Mucosa of rectum (tissue), 2 donors: ENCODE measurements around the gene CDC42BPB.
A peak's percentile ranks its signal among the peaks of the same experiment; 100 is the strongest.

ENCODE experiments used
- H3K27ac ChIP-seq, 2 donors: one replicate each; pipeline ENCODE4 v1.7.0; 2013; ENCODE audit warnings: inconsistent platforms in 2 of 2, low read depth in 2 of 2, low read length in 2 of 2
- H3K27me3 ChIP-seq, 2 donors: one replicate each; pipeline ENCODE4 v1.7.0; 2013; ENCODE audit warnings: low read length in 2 of 2; ENCODE audit not compliant: control insufficient read depth in 2 of 2, insufficient read depth in 2 of 2
- H3K36me3 ChIP-seq, 2 donors: one replicate each; pipeline ENCODE4 v1.7.0; 2013; ENCODE audit warnings: low read length in 2 of 2; ENCODE audit not compliant: control insufficient read depth in 2 of 2, insufficient read depth in 2 of 2
- H3K4me1 ChIP-seq, 2 donors: one replicate each; pipeline ENCODE4 v1.7.0; 2013; ENCODE audit warnings: low read length in 2 of 2, mild to moderate bottlenecking in 1 of 2; ENCODE audit not compliant: control insufficient read depth in 2 of 2, insufficient read depth in 2 of 2
- H3K4me3 ChIP-seq, 2 donors: one replicate each; pipeline ENCODE4 v1.7.0; 2013; ENCODE audit warnings: low read length in 2 of 2
- H3K9ac ChIP-seq, 2 donors: one replicate each; pipeline ENCODE4 v1.7.0; 2013; ENCODE audit warnings: low read length in 2 of 2, low read depth in 1 of 2, mild to moderate bottlenecking in 1 of 2
- H3K9me3 ChIP-seq, 2 donors: one replicate each; pipeline ENCODE4 v1.7.0; 2013; ENCODE audit warnings: low read length in 2 of 2; ENCODE audit not compliant: control insufficient read depth in 2 of 2
- donor health status: healthy.
- donor health status: Normal muscosa, but diverticular disease.

Gene CDC42BPB

DNA sequence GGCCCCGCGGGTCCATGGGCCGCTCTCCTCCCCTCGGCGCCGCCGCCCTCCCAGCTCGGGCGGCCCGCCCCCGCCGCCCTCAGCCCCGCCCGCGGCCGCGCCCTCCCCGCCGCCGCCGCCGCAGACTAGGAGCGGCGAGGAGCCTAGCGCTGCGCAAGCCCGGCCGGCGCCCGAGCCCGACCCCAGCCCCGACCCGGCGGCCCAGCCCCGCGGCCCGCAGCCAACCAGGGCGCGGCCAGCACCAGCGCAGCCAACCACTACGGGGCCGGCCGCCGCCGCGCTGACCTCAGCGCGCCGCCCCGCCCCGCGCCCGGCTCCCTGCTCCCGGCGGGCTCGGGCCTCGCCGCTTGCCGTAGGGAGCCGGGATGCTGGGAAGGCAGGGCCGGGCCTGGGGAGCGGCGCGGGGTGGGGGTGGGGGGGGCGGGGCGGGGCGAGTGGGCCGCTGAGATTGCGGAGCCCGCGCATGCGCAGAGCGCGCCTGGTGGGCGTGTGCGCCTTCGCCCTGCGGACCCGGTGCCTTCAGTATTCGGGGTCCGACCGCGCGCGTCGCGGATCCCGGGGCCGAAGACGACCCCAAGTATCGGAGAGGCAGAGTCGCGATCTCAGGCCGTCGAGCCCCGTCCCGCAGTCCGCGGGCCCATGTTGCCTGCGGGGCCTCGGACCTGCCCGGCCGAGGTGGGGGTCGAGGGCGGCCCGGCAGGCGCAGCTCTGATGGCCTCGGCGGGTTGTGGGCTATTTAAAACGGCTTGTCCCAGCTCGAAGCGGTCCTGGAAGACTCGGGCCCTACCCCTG, at the start of gene CDC42BPB:
Gene CDC42BPB, minus strand, starts transcription at position 178 of the 792 bp plus-strand sequence. CDS start 376 bp downstream, outside the sequence.
- Histone ChIP-seq H3K36me3 (no peaks in the 10 kb centered on the region), H3K9me3 (no peaks in the 10 kb centered on the region), H3K4me3 (peak within 1 kb of the TSS; percentile 83 to 90), H3K4me1 (peaks cover 8 to 12% of the 10 kb centered on the region in 2 donors), H3K9ac (peak within 1 kb of the TSS; percentile 79 to 92), H3K27me3 (no peaks in the 10 kb centered on the region), H3K27ac (peak within 1 kb of the TSS; percentile 88 to 94)

DNA sequence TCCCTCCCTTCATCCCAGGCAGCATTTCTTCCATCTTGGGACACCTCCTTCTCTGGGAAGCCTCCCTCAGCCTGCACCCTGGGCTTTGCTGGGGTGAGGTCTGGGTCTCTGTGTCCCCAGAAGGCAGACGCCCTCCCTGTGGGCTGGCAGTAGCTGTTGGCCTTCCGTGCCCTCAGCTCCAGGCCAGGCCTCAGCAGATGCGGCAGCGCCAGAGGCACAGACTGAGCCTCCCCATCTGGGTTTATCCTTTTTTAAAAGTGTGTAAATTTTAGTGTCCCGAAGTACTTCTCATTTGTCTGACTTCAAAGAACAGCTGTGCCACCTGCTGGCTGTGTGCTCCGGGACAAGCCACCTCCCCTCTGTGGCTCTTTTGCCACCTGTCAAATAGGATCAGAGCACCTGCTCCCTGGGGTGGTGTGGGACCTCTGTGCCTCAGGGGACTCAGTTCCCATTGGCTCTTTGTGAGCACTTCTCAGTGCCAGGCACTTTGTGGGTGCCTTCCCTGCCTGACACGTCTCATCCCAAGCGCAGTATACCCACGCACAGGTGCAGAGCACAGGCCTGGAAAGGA, 48.3 kb upstream of the CDC42BPB start:
- H3K4me3 ChIP-seq: no peak overlapping the region
- no peak overlapping the region for H3K9ac ChIP-seq
- H3K27me3 ChIP-seq: peaks cover 0 to 6% of the 10 kb centered on the region in 2 donors
- H3K27ac ChIP-seq: no peak overlapping the region
- no peaks in the 10 kb centered on the region for H3K9me3 ChIP-seq
- H3K4me1 ChIP-seq: peaks cover 23 to 25% of the 10 kb centered on the region in 2 donors
- H3K36me3 ChIP-seq: no peaks in the 10 kb centered on the region

- Histone ChIP-seq H3K27ac (no peak overlapping the region), H3K9ac (no peak overlapping the region), H3K27me3 (peaks cover 0 to 6% of the 10 kb centered on the region in 2 donors), H3K4me1 (peaks cover 19 to 21% of the 10 kb centered on the region in 2 donors), H3K9me3 (no peaks in the 10 kb centered on the region), H3K4me3 (peak overlapping the region; percentile 26 to 28), H3K36me3 (no peaks in the 10 kb centered on the region)
Observed at GRCh38 chr14:103104654-103105452, 47.5 kb upstream of the CDC42BPB start.

DNA sequence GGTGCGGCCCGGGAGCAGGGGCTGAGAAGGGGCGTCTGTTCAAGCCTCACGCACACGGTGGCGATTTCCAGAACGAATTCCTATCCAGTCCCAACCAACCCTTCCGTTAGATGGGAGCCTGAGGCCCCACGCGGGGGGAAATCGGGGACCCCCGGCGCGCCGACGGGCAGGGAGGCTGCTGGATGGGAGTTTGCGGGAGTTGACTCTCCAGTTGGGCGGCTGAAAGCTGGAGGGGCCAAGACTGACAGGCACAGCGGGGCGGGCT, 47.0 kb upstream of the CDC42BPB start:
- peak overlapping the region in 1 of 2 donors; percentile 28 for H3K4me3 ChIP-seq
- peaks cover 17 to 21% of the 10 kb centered on the region in 2 donors for H3K4me1 ChIP-seq
- H3K27ac ChIP-seq: no peak overlapping the region
- peaks cover 0 to 6% of the 10 kb centered on the region in 2 donors for H3K27me3 ChIP-seq
- no peak overlapping the region for H3K9ac ChIP-seq
- no peaks in the 10 kb centered on the region for H3K36me3 ChIP-seq
- no peaks in the 10 kb centered on the region for H3K9me3 ChIP-seq

DNA sequence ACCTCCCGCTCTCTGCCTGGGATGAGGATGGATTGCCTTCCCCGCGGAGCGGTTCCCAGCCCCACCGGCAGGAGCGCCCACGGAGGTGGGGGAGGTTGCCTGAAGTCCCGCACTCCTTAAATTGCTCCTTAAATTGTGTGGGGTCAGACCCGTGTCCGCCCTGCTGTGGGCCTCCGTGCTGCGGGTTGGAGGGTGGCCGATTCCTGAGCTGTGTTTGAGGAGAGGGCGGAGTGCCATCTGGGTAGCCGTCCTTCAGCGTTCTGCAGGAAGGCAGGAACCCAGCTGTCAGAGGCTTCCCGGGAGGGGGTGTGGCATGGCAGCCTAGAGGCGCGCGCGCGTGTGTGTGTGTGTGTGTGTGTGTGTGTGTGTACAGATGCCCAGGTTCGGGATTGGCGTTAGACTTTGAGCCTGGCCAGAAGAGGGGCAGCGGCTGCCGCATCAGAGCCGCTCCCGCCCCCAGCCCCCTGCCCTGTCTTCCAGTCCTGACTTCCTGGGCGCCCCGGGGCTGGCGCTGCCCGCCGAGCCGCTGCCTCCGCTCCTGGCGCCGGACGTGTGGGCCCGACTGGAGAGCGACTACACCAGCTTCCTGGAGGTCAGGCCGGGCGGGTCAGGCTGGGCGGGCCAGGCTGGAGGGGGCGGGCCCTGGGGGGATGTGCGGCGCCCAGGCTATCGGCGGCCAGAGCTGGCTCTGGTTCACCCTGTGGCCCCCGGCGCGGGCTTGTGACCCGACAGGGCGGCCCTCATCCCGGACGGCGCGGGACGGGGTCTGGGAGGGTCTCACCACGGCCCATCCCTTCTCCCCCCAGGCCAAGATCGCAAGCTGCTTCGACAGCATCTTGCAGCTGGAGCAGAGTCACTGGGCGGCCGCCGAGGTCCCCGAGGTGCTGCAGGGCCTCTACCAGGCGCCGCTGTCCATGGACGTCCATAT, 46.4 kb upstream of the CDC42BPB start:
- peak overlapping the region in 1 of 2 donors; percentile 33 for H3K4me3 ChIP-seq
- peak overlapping the region in 1 of 2 donors; percentile 21 for H3K27ac ChIP-seq
- peaks cover 0 to 6% of the 10 kb centered on the region in 2 donors for H3K27me3 ChIP-seq

DNA sequence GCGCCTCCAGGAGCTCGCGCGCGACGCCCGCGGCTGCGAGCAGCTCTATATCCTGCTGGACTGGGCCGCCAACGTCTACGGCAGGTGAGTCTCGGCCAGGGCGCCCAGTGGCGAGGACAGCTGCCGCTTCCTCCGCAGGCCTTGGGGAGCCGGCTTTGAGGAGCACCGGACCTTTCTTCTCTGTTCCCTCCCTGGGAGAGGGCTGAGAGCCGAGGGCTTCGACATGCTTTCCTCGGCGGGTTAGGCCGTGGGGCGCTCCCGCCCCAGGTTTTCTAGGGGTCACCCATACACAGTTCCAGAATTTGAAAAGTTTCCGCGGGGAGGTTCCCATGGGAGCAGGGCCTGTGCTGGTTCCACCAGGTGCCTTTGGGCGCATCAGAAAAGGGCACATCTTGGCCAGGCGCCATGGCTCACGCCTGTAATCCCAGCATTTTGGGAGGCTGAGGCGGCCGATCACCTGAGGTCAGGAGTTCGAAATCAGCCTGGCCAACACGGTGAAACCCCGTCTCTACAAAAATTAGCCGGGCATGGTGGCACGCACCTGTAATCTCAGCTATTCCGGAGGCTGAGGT, 45.4 kb upstream of the CDC42BPB start:
- Histone ChIP-seq H3K9me3 (no peaks in the 10 kb centered on the region), H3K4me1 (peaks cover 17 to 21% of the 10 kb centered on the region in 2 donors), H3K27me3 (peaks cover 0 to 6% of the 10 kb centered on the region in 2 donors), H3K4me3 (no peak overlapping the region), H3K27ac (no peak overlapping the region), H3K9ac (no peak overlapping the region), H3K36me3 (no peaks in the 10 kb centered on the region)

More for the DNA sequence above, 46.4 kb upstream of the CDC42BPB start:
- Histone ChIP-seq H3K36me3 (no peaks in the 10 kb centered on the region), H3K9me3 (no peaks in the 10 kb centered on the region), H3K4me1 (peaks cover 17 to 21% of the 10 kb centered on the region in 2 donors), H3K9ac (no peak overlapping the region)

DNA sequence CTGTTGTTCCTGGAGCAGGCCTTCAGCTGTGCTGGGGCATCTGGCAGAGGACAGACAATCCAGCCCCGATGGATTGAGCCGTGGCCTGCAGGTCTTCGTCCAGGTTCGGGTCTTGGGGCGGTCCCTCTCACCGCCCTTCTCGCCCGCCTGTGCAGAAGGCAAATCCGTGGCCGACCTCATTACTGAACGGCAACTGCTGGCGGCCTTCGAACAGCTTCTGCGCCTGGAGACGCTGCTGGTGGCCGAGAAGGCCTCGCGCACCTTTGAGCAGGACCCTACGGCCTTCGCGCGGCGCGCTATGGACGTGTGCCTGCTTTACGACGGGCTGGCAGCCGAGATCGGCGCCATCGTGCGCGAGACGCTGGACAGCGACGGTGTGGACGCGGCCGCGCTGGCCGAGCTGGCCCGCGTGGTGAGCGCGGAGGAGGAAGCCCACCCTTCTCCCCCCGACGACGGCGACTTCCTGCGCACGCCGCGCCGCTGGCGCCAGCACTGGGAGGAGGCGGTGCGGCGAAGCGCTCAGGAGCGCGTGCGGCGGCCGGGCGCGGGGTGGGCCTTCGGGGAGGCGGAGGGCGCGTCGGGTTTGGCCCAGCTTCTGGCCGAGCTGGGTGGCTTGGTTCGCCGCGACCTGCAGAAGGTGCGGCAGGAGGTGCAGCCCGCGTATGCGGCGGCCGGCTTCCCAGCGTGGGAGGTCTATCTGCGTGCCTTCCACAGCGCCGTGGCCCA, 44.8 kb upstream of the CDC42BPB start:
- H3K27me3 ChIP-seq: peaks cover 0 to 6% of the 10 kb centered on the region in 2 donors
- H3K9me3 ChIP-seq: no peaks in the 10 kb centered on the region
- no peak overlapping the region for H3K27ac ChIP-seq
- peaks cover 17 to 21% of the 10 kb centered on the region in 2 donors for H3K4me1 ChIP-seq
- H3K4me3 ChIP-seq: no peak overlapping the region
- H3K9ac ChIP-seq: no peak overlapping the region
- H3K36me3 ChIP-seq: no peaks in the 10 kb centered on the region

DNA sequence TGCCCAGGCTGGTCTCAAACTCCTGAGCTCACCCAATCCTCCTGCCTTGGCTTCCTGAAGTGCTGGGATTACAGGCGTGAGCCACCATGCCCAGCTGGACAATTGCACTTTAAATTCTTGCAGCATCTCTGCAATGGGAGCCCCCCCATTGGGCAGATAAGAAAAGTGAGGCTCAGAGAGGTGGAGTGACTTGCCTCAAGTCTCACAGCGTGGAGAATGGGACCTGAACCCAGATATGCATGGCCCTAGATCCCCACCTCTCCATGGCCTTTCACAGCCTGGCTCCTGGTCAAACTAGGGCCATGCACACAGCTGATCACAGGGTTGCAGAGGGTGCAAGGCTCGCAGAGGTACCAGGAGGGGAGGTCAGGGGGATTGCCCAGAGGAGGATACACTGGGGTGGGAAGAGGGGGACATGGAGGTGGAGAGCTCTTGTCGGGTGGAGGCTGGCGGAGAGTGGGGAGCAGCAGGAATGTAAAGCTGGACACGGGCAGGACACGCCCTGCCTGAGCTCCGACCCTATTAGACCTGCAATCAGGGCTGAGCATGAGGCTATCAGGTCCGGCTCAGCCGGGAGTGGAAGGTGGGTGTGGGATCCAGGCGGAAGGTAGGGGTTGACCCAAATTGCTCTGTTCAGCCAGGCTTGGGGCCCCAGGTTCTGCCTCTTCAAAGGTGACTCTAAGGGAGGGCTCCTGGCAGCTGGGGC, 44.1 kb upstream of the CDC42BPB start:
- Histone ChIP-seq H3K36me3 (no peaks in the 10 kb centered on the region), H3K27me3 (peaks cover 0 to 6% of the 10 kb centered on the region in 2 donors), H3K4me1 (peaks cover 17 to 21% of the 10 kb centered on the region in 2 donors), H3K27ac (peak overlapping the region in 1 of 2 donors; percentile 32), H3K4me3 (no peak overlapping the region), H3K9me3 (no peaks in the 10 kb centered on the region), H3K9ac (no peak overlapping the region)
